Measurements from ENCODE around the gene BMP2K. TPM values are rescaled to one million over a fixed set of nuclear protein-coding genes. Genes with fewer than 3 reads are reported as not detected.

BMP2K gene
- total and polyA plus RNA-seq, 2 of the 8 experiments (the other 6 are each of a cell fraction or from before 2014, with no cell fraction given) = 15.6 to 24.1 TPM

GRCh38 chr4:78930016-78930629 lies 154.0 kb downstream of the BMP2K start (continued):
- TF ChIP-seq SIX5 (IDR thresholded peaks at IDR 0.05; ENCODE audit: low read depth, low read length) (no peak), ATF3 (IDR thresholded peaks at IDR 0.05; ENCODE audit: insufficient read depth, low read depth, low read length) (no peak), EZH2 (IDR thresholded peaks at IDR 0.05; ENCODE audit: low read depth, low read length, severe bottlenecking) (no peak), CHD1 (IDR thresholded peaks at IDR 0.05; ENCODE audit: low read depth, low read length) (no peak), SP4 (IDR thresholded peaks at IDR 0.05; ENCODE audit: low read length) (no peak)
- TF ChIP-seq, protein P1, sequence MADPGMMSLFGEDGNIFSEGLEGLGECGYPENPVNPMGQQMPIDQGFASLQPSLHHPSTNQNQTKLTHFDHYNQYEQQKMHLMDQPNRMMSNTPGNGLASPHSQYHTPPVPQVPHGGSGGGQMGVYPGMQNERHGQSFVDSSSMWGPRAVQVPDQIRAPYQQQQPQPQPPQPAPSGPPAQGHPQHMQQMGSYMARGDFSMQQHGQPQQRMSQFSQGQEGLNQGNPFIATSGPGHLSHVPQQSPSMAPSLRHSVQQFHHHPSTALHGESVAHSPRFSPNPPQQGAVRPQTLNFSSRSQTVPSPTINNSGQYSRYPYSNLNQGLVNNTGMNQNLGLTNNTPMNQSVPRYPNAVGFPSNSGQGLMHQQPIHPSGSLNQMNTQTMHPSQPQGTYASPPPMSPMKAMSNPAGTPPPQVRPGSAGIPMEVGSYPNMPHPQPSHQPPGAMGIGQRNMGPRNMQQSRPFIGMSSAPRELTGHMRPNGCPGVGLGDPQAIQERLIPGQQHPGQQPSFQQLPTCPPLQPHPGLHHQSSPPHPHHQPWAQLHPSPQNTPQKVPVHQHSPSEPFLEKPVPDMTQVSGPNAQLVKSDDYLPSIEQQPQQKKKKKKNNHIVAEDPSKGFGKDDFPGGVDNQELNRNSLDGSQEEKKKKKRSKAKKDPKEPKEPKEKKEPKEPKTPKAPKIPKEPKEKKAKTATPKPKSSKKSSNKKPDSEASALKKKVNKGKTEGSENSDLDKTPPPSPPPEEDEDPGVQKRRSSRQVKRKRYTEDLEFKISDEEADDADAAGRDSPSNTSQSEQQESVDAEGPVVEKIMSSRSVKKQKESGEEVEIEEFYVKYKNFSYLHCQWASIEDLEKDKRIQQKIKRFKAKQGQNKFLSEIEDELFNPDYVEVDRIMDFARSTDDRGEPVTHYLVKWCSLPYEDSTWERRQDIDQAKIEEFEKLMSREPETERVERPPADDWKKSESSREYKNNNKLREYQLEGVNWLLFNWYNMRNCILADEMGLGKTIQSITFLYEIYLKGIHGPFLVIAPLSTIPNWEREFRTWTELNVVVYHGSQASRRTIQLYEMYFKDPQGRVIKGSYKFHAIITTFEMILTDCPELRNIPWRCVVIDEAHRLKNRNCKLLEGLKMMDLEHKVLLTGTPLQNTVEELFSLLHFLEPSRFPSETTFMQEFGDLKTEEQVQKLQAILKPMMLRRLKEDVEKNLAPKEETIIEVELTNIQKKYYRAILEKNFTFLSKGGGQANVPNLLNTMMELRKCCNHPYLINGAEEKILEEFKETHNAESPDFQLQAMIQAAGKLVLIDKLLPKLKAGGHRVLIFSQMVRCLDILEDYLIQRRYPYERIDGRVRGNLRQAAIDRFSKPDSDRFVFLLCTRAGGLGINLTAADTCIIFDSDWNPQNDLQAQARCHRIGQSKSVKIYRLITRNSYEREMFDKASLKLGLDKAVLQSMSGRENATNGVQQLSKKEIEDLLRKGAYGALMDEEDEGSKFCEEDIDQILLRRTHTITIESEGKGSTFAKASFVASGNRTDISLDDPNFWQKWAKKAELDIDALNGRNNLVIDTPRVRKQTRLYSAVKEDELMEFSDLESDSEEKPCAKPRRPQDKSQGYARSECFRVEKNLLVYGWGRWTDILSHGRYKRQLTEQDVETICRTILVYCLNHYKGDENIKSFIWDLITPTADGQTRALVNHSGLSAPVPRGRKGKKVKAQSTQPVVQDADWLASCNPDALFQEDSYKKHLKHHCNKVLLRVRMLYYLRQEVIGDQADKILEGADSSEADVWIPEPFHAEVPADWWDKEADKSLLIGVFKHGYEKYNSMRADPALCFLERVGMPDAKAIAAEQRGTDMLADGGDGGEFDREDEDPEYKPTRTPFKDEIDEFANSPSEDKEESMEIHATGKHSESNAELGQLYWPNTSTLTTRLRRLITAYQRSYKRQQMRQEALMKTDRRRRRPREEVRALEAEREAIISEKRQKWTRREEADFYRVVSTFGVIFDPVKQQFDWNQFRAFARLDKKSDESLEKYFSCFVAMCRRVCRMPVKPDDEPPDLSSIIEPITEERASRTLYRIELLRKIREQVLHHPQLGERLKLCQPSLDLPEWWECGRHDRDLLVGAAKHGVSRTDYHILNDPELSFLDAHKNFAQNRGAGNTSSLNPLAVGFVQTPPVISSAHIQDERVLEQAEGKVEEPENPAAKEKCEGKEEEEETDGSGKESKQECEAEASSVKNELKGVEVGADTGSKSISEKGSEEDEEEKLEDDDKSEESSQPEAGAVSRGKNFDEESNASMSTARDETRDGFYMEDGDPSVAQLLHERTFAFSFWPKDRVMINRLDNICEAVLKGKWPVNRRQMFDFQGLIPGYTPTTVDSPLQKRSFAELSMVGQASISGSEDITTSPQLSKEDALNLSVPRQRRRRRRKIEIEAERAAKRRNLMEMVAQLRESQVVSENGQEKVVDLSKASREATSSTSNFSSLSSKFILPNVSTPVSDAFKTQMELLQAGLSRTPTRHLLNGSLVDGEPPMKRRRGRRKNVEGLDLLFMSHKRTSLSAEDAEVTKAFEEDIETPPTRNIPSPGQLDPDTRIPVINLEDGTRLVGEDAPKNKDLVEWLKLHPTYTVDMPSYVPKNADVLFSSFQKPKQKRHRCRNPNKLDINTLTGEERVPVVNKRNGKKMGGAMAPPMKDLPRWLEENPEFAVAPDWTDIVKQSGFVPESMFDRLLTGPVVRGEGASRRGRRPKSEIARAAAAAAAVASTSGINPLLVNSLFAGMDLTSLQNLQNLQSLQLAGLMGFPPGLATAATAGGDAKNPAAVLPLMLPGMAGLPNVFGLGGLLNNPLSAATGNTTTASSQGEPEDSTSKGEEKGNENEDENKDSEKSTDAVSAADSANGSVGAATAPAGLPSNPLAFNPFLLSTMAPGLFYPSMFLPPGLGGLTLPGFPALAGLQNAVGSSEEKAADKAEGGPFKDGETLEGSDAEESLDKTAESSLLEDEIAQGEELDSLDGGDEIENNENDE (IDR thresholded peaks at IDR 0.05; ENCODE audit: insufficient replicate concordance, low read length) = no peak
